HG03025 (cell line): ENCODE measurements around the gene PDP2.
"Not testable (repeated sequence)": the region's sequence is repeated elsewhere in the genome, so short reads cannot be mapped to it uniquely, and the experiment has no call there.

Source experiments
- ATAC-seq: cut with Tn5 transposase; IDR thresholded peaks from one replicate; pipeline ENCODE4 v1.9.1; 2021; ENCODE audit warnings: mild to moderate bottlenecking, moderate library complexity; ENCODE audit not compliant: unreplicated experiment, low FRiP score

The PDP2 gene

DNA sequence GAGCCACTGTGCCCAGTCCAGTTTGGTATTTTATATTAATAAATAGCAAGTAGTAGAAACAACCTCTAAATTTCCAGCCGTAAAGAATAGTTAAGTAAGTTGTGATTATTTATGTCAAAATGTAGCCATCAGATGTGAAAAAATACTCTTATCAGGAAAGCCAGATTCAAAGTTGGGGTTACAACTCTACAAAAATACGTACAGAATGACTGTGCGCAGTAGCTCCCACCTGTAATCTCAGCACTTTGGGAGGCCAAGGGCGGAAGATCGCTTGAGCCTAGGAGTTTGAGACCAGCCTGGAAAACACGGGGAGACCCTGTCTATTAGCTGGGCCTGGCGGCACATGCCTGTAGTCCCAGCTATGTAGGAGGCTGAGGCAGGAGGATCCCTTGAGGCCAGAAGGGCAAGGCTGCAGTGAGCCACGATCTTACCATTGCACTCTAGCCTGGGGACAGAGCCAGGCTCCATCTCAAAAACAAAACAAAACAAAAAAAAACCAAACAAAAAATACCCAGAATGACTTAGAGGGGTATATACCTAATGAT, 1.7 kb downstream of the PDP2 start:
- ATAC-seq = no peak

- no peak for ATAC-seq
These were observed 2.4 kb downstream of the PDP2 start for GRCh38 chr16:66882702-66883101.

GRCh38 chr16:66885491-66885890, 5.2 kb downstream of the PDP2 start:
- ATAC-seq = no peak

GRCh38 chr16:66886321-66886720, 6.0 kb downstream of the PDP2 start:
- no peak for ATAC-seq

DNA sequence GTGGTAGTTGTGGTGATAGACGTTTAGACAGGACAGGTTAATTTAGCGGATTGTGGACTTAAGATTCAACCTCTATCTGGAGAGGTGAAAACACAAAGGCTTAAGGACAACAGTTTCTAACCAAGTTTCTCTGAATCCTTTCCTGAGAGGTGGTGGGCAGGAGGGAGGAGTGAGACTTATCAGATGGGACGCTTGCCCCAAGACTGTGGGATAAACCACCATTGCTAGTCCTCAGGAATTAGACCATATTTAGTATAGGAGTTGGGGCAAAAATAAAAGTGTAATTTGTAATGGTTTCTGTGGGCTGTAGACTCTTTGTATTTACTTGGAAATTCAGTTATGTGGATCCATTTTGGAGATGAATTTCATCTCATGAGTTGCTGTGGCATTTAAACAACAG, 6.6 kb downstream of the PDP2 start:
- no peak for ATAC-seq

DNA sequence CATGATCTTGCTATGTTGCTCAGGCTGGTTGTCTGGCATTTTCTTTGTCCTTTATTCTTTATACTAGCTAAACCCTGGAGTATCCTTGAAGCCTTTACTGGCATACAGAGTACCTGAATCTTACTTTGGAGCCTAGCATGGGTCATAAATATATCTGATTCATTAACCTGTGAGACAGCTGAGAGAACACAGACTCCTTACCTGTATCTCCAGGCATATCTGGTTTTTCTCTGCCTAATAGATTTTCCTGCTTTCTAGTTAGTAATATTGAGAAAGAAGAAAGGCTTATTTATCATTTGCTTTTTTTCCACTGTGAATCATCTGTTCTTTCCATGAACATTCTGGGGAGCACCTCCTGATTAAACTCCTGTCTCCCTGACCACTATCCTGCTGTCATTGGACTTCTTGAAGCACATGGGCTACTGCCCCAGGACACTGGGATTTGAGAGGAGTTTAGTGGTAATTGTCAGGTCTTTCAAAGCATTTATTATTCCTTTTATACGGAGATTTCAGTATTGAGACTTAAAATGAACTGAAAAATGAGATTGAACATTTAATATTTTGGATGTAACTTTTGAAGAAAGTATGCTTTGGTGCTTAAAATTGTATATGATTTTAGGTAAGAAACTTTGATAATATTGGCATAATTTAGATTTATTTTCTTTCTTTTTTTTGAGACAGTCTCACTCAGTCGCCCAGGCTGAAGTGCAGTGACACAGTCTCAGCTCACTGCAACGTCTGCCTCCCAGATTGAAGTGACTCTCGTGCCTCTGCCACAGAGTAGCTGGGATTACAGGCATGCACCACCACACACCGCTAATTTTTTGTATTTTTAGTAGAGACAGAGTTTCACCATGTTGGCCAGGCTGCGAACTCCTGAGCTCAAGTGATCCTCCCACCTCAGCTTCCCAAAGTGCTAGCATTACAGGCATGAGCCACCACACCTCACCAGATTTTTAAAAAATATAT, 8.6 kb downstream of the PDP2 start:
- ATAC-seq = no peak

- ATAC-seq = no peak
These were observed 9.3 kb downstream of the PDP2 start for GRCh38 chr16:66889622-66890021.

DNA sequence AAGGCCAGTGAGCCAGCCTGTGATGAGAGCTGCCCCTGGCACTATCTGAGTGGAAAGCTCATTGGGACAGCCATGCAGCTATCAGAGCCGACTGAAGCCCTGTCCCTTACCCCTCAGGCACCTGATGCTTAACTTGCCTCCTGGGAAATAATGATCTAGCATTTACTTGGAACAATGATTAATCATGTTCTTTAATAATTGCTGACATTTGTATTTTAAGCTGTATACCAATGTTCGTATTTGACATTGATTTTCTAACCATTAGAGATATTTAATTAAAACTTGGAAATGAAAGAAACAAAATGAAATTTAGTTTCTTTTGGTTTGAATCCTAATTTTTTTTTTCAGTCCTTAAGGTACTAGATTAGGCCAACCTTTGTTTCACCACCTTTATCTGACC, 10.5 kb downstream of the PDP2 start:
- no peak for ATAC-seq

DNA sequence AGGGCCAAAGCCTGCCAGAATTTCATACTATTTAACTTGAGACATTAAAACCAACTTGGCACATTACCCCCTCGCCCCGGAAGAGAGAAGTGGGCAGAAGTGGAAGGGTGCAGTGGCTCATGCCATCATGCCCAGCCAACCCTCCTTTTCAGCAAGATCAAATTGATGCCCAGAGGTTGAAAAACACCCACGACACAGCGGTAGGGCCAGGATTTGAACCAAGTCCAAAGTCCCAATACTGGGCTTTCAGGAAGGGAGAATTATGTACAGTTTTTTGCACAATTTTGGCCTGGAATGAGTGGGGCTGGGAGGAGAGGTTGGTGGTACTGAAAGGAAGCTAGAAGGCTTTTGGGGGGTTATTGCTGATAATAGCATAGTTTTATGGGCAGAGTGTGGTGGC, 11.0 kb downstream of the PDP2 start:
- no peak for ATAC-seq

DNA sequence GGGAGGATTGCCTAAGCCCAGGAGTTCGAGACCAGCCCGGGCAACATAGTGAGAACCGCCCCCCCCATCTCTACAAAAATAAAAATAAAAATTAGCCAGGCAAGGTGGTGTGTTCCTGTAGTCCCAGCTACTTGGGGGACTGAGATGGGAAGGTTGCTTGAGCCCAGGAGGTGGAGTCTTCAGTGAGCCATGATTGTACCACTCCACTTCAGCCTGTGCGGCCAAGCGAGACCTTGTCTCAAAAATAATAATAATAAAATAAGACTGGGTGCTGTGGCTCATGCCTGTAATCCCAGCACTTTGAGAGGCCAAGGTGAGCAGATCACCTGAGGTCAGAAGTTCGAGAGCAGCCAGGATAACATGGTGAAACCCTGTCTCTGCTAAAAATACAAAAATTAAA, 11.5 kb downstream of the PDP2 start:
- no peak for ATAC-seq

GRCh38 chr16:66894055-66894454, 13.7 kb downstream of the PDP2 start:
- no peak for ATAC-seq

GRCh38 chr16:66894948-66895688, 14.8 kb downstream of the PDP2 start:
- ATAC-seq = no peak

GRCh38 chr16:66895689-66895979, 15.3 kb downstream of the PDP2 start:
- no peak for ATAC-seq

- ATAC-seq = no peak
These were observed 15.7 kb downstream of the PDP2 start for GRCh38 chr16:66895999-66896398.

- not testable (repeated sequence) for ATAC-seq
These were observed 16.4 kb downstream of the PDP2 start for GRCh38 chr16:66896682-66897081.

DNA sequence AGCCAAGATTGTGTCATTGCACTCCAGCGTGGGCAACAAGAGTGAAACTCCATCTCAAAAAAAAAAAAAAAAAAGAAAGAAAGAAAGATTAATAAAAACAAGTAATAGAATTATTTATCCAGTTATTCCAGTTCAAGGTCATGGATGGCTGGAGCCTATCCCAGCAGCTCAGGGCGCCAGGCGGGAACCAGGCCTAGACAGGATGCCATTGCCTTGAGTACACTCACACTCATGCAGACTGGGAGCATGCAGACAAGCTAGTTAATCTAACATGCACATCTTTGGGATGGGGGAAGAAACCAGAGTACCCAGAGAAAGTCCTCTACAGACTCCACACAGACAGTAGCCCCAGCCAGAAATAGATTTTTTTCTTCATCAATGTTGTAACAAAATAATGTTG, 17.9 kb downstream of the PDP2 start:
- ATAC-seq = no peak

GRCh38 chr16:66898933-66899309, 18.6 kb downstream of the PDP2 start:
- ATAC-seq = no peak

GRCh38 chr16:66899310-66899944, 19.1 kb downstream of the PDP2 start:
- ATAC-seq = no peak

GRCh38 chr16:66899945-66900710, 19.8 kb downstream of the PDP2 start:
- no peak for ATAC-seq

- no peak for ATAC-seq
These were observed 20.6 kb downstream of the PDP2 start for GRCh38 chr16:66900721-66901441.
